Dendritic cell treated with granulocyte-macrophage colony-stimulating factor and Interleukin-4, amounts not matched to agents 40 ng/mL and 50 ng/mL, for 4 days (primary cell): ENCODE measurements around the gene FAM170B.

Experiments used
- H3K27ac Mint-ChIP-seq: one replicate; pipeline ENCODE4 v1.8.0; 2022; ENCODE audit warnings: mild to moderate bottlenecking, mixed read lengths
- H3K27me3 Mint-ChIP-seq: one replicate; pipeline ENCODE4 v1.8.0; 2022; ENCODE audit warnings: mild to moderate bottlenecking, mixed read lengths
- H3K36me3 Mint-ChIP-seq: one replicate; pipeline ENCODE4 v1.8.0; 2022; ENCODE audit warnings: low read depth, mixed read lengths
- H3K4me1 Mint-ChIP-seq: one replicate; pipeline ENCODE4 v1.8.0; 2022; ENCODE audit warnings: low read depth, mixed read lengths
- H3K4me3 Mint-ChIP-seq: one replicate; pipeline ENCODE4 v1.8.0; 2022; ENCODE audit warnings: mild to moderate bottlenecking, moderate library complexity, mixed read lengths
- H3K9me3 Mint-ChIP-seq: one replicate; pipeline ENCODE4 v1.8.0; 2022; ENCODE audit warnings: mixed read lengths
- intact Hi-C: fragments of 100-400 bp; cut with micrococcal nuclease; formaldehyde crosslinking; loops from one replicate; pipeline ENCODE4 v1.15.0; 2022

Gene FAM170B

DNA sequence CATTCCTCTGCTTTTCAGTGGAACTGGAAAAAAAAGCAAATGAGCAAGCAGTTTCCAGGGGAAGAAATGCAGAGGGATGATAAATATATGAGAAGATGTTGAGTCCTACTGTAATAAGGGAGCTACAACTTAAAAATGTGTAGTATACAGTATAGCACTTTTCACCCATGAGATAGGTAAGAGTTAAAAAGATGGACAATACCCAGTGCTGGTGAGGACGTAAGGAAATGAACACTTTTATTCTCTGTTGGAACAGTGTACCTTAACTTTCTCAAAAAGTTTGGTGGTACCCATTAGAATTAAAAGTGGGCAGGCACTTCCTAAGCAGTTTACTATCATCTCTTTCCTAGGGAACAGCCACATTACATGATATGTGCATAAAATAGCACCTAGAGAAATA, 2.7 kb upstream of the FAM170B start:
- intact Hi-C loops: no loop called here
- H3K27ac Mint-ChIP-seq: no peak overlapping the region

DNA sequence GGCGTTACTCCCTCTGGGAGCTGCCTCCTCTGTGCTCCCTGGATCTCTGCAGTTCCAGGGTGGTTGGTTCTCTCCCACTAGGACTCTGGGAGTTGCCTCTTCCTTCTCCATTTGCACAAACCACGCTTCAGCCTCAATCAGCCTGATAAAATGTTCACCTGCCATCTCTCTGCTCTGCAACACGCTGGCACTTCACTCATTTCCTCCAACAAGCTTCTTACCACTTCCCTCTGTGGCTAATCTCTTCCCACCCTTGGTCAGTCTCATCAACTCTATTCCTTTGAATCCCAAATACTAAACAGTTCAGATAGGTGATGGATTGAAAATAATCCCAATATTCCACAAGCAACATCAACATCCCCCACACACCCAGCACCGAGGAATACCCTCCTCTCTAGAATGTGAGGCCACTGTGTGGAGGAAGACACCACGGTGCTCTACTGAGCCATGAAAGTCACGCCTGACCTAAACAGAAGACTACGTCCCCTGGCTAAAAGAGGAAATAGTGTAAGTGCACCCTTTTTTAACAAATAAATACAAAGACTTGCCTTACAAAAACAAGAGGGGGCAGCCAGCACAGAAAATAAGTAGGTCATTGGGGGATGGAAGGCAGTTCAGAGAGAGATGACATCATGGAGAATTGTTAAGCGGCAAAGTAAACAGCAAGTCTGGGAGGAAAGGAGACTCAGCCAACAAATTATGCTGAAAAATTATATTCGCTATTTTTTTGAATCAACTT, 1.9 kb upstream of the FAM170B start:
- intact Hi-C loops: no loop called here
- no peaks in the 10 kb centered on the region for H3K36me3 Mint-ChIP-seq
- H3K4me3 Mint-ChIP-seq: no peak overlapping the region
- H3K9me3 Mint-ChIP-seq: no peaks in the 10 kb centered on the region
- H3K27me3 Mint-ChIP-seq: peaks cover 16% of the 10 kb centered on the region
- H3K27ac Mint-ChIP-seq: no peak overlapping the region
- peaks cover 31% of the 10 kb centered on the region for H3K4me1 Mint-ChIP-seq

More for the DNA sequence above, 2.7 kb upstream of the FAM170B start:
- Mint-ChIP-seq H3K36me3 (no peaks in the 10 kb centered on the region), H3K9me3 (no peaks in the 10 kb centered on the region), H3K4me3 (no peak overlapping the region), H3K4me1 (peaks cover 31% of the 10 kb centered on the region), H3K27me3 (peaks cover 12% of the 10 kb centered on the region)

DNA sequence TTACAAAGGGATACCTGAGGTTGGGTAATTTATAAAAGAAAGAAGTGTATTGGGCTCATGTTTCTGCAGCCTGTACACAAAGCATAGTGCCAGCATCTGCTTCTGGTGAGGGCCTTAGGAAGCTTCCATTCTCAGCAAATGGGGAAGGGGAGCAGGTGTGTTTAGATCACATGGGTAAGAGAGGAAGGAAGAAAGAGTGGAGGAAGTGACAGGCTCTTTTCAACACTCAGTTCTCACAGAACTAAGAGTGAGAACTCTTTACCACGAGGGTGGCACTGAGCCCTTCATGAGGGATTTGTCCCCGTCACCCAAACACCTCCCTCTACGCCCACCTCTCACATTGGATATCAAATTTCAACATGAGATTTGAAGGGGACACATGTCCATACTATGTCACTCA, 506 bp upstream of the FAM170B start:
- intact Hi-C loops: no loop called here
- no peaks in the 10 kb centered on the region for H3K9me3 Mint-ChIP-seq
- H3K36me3 Mint-ChIP-seq: no peaks in the 10 kb centered on the region
- peaks cover 16% of the 10 kb centered on the region for H3K27me3 Mint-ChIP-seq
- H3K4me3 Mint-ChIP-seq: no peak overlapping the region
- peaks cover 29% of the 10 kb centered on the region for H3K4me1 Mint-ChIP-seq
- H3K27ac Mint-ChIP-seq: no peak overlapping the region

DNA sequence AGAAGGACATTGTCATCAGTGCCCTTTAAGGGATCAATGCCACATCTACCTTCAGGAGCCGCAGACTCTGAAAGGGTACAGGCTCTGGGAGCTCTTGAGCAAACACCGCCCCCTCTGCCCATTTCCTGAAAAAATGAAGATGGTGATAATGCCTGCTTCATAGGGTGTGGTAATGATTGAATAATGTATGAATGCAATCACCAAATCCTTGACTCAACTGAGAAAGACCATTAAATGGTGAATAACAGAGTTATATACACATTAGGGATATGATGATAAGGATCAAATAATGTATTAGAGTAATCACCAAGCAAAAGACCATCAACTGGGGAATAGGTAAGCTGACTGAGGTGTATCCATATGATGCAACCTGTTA, 1.5 kb downstream of the FAM170B start:
- H3K27me3 Mint-ChIP-seq: peaks cover 25% of the 10 kb centered on the region
- no peaks in the 10 kb centered on the region for H3K9me3 Mint-ChIP-seq
- intact Hi-C loops: no loop called here

DNA sequence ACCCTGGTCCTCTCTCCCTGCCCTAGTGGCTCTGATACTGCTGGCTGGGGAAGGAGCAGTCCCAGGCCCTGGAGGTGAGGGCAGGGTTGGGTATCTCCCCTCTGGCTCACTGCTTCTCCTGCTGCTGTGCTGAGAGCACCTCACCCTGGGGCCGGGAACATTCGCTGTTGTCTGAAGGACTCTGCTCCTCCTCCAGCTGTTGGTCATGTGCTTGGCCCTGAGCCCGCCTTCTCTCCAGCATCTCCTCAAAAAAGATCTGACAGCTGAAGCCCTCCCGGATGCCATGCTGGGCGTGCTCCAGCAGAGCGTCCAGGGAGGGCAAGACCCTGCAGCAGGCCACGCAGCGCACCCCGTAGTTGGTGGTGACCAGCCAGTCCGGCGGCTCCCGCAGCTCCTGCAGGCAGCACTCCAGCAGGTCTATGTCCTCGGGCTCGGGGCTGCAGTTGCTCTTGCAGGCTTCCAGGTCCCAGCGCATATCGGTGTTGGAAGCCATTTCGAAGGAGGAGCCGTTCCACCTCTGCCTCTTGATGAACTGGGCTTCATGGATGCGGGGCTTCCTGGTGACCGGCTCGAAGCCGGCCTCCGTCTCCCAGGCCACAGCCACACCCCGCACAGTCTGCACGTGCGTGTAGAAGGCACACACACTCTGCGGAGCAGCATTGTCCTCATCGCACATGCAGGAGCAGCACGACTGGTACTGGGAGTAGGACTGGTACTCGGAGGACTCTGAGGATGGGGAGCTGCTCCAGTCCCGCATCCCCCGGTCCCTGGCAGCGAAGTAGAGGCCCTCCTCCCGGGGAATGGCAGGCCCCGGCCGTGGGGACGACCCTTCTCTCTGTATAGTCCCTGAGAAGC, 2.1 kb downstream of the FAM170B start:
- Mint-ChIP-seq H3K36me3 (no peaks in the 10 kb centered on the region), H3K9me3 (no peaks in the 10 kb centered on the region), H3K4me3 (no peak overlapping the region), H3K4me1 (peaks cover 21% of the 10 kb centered on the region), H3K27me3 (peaks cover 24% of the 10 kb centered on the region), H3K27ac (no peak overlapping the region)
- intact Hi-C loops: no loop called here

More for the DNA sequence above, 1.5 kb downstream of the FAM170B start:
- Mint-ChIP-seq H3K27ac (no peak overlapping the region), H3K4me3 (no peak overlapping the region), H3K4me1 (peaks cover 21% of the 10 kb centered on the region), H3K36me3 (no peaks in the 10 kb centered on the region)

DNA sequence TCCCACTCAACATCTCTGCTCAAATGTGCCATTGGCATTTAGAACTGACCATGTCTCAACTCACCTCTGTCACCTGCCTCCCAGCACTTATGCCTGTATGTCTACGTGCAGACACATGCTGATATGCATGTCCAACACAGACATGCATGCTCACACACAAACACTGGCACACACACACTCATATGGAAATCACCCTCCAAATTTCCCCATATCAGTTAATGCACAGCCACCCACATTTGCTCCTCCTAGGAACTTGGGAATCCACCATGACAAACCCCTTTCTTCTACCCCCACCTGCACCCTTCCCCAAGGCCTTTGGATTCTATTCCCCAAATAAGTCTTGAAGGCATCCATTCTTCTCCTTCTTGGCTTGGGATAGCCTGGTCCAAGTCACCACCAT, 4.4 kb downstream of the FAM170B start:
- intact Hi-C loops: no loop called here
- Mint-ChIP-seq H3K27ac (no peak overlapping the region), H3K27me3 (peaks cover 15% of the 10 kb centered on the region), H3K4me3 (no peak overlapping the region), H3K9me3 (no peaks in the 10 kb centered on the region), H3K4me1 (peaks cover 4% of the 10 kb centered on the region), H3K36me3 (no peaks in the 10 kb centered on the region)

GRCh38 chr10:49128854-49129253, 5.0 kb downstream of the FAM170B start:
- H3K27me3 Mint-ChIP-seq: peaks cover 17% of the 10 kb centered on the region
- H3K4me1 Mint-ChIP-seq: no peaks in the 10 kb centered on the region
- intact Hi-C loops: no loop called here
- no peak overlapping the region for H3K4me3 Mint-ChIP-seq
- no peaks in the 10 kb centered on the region for H3K9me3 Mint-ChIP-seq
- no peaks in the 10 kb centered on the region for H3K36me3 Mint-ChIP-seq
- no peak overlapping the region for H3K27ac Mint-ChIP-seq

- Mint-ChIP-seq H3K27ac (no peak overlapping the region), H3K9me3 (no peaks in the 10 kb centered on the region), H3K27me3 (peaks cover 21% of the 10 kb centered on the region), H3K4me1 (no peaks in the 10 kb centered on the region), H3K4me3 (no peak overlapping the region), H3K36me3 (no peaks in the 10 kb centered on the region)
- intact Hi-C loops: no loop called here
These were observed 9.6 kb downstream of the FAM170B start for GRCh38 chr10:49123981-49124950.

GRCh38 chr10:49120911-49121310, 12.9 kb downstream of the FAM170B start:
- peaks cover 23% of the 10 kb centered on the region for H3K27me3 Mint-ChIP-seq
- H3K9me3 Mint-ChIP-seq: no peaks in the 10 kb centered on the region
- H3K4me1 Mint-ChIP-seq: no peaks in the 10 kb centered on the region
- intact Hi-C loops: no loop called here
- H3K27ac Mint-ChIP-seq: no peak overlapping the region
- no peak overlapping the region for H3K4me3 Mint-ChIP-seq
- no peaks in the 10 kb centered on the region for H3K36me3 Mint-ChIP-seq

- no peaks in the 10 kb centered on the region for H3K36me3 Mint-ChIP-seq
- no peak overlapping the region for H3K4me3 Mint-ChIP-seq
- intact Hi-C loops: no loop called here
- peaks cover 31% of the 10 kb centered on the region for H3K27me3 Mint-ChIP-seq
- no peaks in the 10 kb centered on the region for H3K9me3 Mint-ChIP-seq
- no peak overlapping the region for H3K27ac Mint-ChIP-seq
- no peaks in the 10 kb centered on the region for H3K4me1 Mint-ChIP-seq
These were observed 14.1 kb downstream of the FAM170B start for GRCh38 chr10:49119746-49120145.

DNA sequence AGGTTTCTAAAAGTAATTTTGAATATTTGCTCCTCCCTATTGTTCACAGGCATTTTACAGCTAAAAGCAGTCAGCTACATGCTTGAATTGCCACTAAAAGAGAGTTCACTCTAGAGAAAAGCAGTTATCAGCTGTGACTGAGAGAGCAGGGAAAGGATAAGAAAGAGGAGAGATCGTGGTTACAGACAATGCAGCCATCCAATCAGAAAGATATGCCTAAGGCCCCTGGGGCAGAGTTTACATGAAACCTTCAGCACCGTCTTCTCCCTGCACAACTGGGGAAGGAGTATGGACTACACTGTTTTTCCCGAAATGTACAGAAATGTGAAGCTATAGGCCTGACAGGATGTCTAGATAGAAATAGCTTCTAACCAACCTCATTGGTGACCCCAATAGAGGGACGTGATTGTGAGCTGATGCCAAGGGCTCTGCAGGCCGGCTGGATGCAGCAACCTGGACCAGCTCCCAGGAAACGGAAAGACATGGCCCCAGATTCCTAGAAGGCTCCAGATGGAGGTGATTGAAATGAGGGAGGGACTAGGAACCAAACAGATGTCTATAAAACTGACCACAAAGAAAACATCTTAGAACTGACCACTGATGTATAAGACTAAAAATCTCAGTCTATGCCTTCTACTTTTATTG, 15.3 kb downstream of the FAM170B start:
- intact Hi-C loops: no loop called here
- Mint-ChIP-seq H3K27me3 (peaks cover 40% of the 10 kb centered on the region), H3K9me3 (no peaks in the 10 kb centered on the region), H3K27ac (no peak overlapping the region), H3K4me1 (no peaks in the 10 kb centered on the region), H3K36me3 (no peaks in the 10 kb centered on the region), H3K4me3 (no peak overlapping the region)

DNA sequence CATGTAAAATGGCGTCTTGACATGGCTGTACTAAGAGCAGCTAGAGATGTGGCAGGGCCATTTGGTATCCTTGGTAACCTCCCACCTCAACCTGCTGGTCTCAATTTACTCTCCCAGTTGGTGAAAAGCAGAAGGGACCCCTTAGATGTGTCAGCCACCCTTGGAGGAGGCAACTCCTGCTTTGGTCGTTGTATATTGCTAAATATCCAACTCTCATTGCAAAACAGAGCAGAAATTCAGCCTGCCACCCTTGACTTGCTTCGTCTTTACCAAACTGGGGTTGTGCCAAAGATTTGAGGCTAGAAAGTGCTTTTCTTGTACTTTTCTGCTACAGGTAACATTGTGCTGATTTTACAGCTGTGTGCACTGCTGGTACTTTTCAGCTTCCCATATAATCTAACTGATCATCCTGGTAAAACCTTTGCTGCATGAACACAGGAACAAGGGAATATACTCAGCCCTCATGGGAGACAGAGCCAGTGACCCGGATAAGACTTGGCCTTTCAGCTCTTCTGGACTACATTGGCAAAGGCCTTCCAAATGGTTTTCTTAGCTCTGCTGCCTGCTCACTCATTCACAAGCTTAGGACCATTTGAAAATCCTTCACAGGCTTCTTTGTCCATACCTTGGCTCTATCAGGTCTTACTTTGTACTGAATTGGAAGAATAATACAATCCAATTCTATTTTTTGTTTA, 16.3 kb downstream of the FAM170B start:
- Mint-ChIP-seq H3K36me3 (no peaks in the 10 kb centered on the region), H3K9me3 (no peaks in the 10 kb centered on the region), H3K4me3 (no peak overlapping the region), H3K27me3 (peaks cover 42% of the 10 kb centered on the region), H3K4me1 (no peaks in the 10 kb centered on the region), H3K27ac (no peak overlapping the region)
- intact Hi-C loops: no loop called here
